ENCODE results near the gene KIAA0825.
"Not testable (repeated sequence)": the region's sequence is repeated elsewhere in the genome, so short reads cannot be mapped to it uniquely, and the experiment has no call there.

KIAA0825 gene

GRCh38 chr5:94175912-94176311 is 442.5 kb downstream of the KIAA0825 start:
- no peak for DNase-seq (ENCODE audit: low read depth)

GRCh38 chr5:94174748-94175411 is 443.5 kb downstream of the KIAA0825 start:
- DNase-seq (ENCODE audit: low read depth): no peak

GRCh38 chr5:94173100-94173499 is 445.3 kb downstream of the KIAA0825 start:
- no peak for DNase-seq (ENCODE audit: low read depth)

- not testable (repeated sequence) for DNase-seq (ENCODE audit: low read depth)
Measured at GRCh38 chr5:94171070-94171469, 447.3 kb downstream of the KIAA0825 start.

GRCh38 chr5:94170158-94170557 is 448.2 kb downstream of the KIAA0825 start:
- not testable (repeated sequence) for DNase-seq (ENCODE audit: low read depth)

- DNase-seq (ENCODE audit: low read depth): no peak
Measured at GRCh38 chr5:94168151-94168550, 450.3 kb downstream of the KIAA0825 start.

- no peak for DNase-seq (ENCODE audit: low read depth)
Measured at GRCh38 chr5:94161801-94162200, 456.6 kb downstream of the KIAA0825 start.

- DNase-seq (ENCODE audit: low read depth): no peak
Measured at GRCh38 chr5:94159144-94159543, 459.3 kb downstream of the KIAA0825 start.

- DNase-seq (ENCODE audit: low read depth): no peak
Measured at GRCh38 chr5:94157704-94158539, 460.5 kb downstream of the KIAA0825 start.

- no peak for DNase-seq (ENCODE audit: low read depth)
Measured at GRCh38 chr5:94154672-94155071, 463.7 kb downstream of the KIAA0825 start.

- DNase-seq (ENCODE audit: low read depth): no peak
Measured at GRCh38 chr5:94153736-94154450, 464.5 kb downstream of the KIAA0825 start.

GRCh38 chr5:94143621-94144020 is 474.8 kb downstream of the KIAA0825 start:
- DNase-seq (ENCODE audit: low read depth): not testable (repeated sequence)

GRCh38 chr5:94140300-94140699 is 478.1 kb downstream of the KIAA0825 start:
- no peak for DNase-seq (ENCODE audit: low read depth)

GRCh38 chr5:94130077-94130476 is 488.3 kb downstream of the KIAA0825 start:
- DNase-seq (ENCODE audit: low read depth): no peak

GRCh38 chr5:94125107-94125506 is 493.3 kb downstream of the KIAA0825 start:
- no peak for DNase-seq (ENCODE audit: low read depth)

GRCh38 chr5:94116317-94116716 is 502.1 kb downstream of the KIAA0825 start:
- DNase-seq (ENCODE audit: low read depth): not testable (repeated sequence)

- DNase-seq (ENCODE audit: low read depth): no peak
Measured at GRCh38 chr5:94113087-94113486, 505.3 kb downstream of the KIAA0825 start.

- peak; percentile 91 for DNase-seq (ENCODE audit: low read depth)
Measured at GRCh38 chr5:94111209-94112004, 507.0 kb downstream of the KIAA0825 start.

- no peak for DNase-seq (ENCODE audit: low read depth)
Measured at GRCh38 chr5:94103514-94104245, 514.7 kb downstream of the KIAA0825 start.

Data from stimulated activated CD8-positive, alpha-beta memory T cell treated with anti-CD3 and anti-CD28 coated beads, Interleukin-4, amount 100 ng/mL, for 24 hours (primary cell).